Measurements from ENCODE around the gene LAMB3.

- TF ChIP-seq CTCF (IDR thresholded peaks at IDR 0.05) (no peak), POLR2AphosphoS5 (IDR thresholded peaks at IDR 0.05) (no peak), POLR2A (IDR thresholded peaks at IDR 0.05) (no peak)
These were observed 5.1 kb upstream of the LAMB3 start for GRCh38 chr1:209657140-209657879.
